Thyroid gland (tissue), 4 donors: Measurements from ENCODE around the gene FKBP1B.

Experiments
- POLR2A ChIP-seq, 2 donors: fragments of 450-650 bp; IDR thresholded peaks; one replicate each; pipeline ENCODE4 v1.6.1; 2017; ENCODE audit warnings: antibody characterized with exemption in 2 of 2, mild to moderate bottlenecking in 2 of 2, moderate library complexity in 1 of 2
- TF ChIP-seq, protein P1 (sequence below), 6 experiments: fragments of 200-600 bp in 3 of 6; fragments of 450-650 bp in 3 of 6; sonication (generic) in 3 of 6; IDR thresholded peaks; one replicate each; pipeline ENCODE4 v1.5.1; 2016 to 2019; ENCODE audit warnings: antibody characterized with exemption in 6 of 6, mild to moderate bottlenecking in 2 of 6, inconsistent platforms in 1 of 6, moderate library complexity in 1 of 6

DNA sequence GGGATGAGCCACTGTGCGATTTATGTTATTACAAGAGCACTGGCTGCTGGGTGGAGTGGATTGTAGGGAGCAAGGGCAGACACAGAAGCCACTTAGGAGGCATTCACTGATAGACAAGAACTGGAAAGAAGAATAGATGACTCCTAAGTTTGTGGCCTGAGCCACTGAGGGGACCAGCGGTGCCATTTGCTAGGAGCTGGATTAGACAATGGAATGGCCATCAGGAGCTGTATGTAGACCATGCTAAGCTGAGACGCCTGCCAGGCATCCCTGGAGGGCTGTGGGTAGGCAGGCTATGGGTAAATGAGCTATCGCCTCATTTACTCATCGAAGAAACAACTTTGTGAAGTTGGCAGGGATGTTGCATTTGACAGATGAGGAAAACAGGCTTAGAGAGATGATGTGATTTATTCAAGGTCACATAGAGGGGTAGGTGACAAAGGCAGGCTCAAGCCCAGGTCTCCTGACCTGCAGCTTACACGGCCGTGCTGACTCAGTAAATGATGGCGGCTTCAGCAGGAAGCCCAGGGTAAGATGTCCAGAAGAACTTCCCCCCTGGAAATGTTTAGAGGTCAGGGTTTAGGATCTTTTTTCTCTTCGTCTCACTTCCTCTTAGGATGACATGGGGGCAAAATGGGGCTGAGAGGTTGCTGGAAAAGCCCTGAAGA is 36.9 kb upstream of the FKBP1B start:
- TF ChIP-seq POLR2A (IDR thresholded peaks at IDR 0.05), result no peak
- TF ChIP-seq, protein P1, sequence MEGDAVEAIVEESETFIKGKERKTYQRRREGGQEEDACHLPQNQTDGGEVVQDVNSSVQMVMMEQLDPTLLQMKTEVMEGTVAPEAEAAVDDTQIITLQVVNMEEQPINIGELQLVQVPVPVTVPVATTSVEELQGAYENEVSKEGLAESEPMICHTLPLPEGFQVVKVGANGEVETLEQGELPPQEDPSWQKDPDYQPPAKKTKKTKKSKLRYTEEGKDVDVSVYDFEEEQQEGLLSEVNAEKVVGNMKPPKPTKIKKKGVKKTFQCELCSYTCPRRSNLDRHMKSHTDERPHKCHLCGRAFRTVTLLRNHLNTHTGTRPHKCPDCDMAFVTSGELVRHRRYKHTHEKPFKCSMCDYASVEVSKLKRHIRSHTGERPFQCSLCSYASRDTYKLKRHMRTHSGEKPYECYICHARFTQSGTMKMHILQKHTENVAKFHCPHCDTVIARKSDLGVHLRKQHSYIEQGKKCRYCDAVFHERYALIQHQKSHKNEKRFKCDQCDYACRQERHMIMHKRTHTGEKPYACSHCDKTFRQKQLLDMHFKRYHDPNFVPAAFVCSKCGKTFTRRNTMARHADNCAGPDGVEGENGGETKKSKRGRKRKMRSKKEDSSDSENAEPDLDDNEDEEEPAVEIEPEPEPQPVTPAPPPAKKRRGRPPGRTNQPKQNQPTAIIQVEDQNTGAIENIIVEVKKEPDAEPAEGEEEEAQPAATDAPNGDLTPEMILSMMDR (IDR thresholded peaks at IDR 0.05), result no peak
